K562 (cell line): Measurements from ENCODE around the gene SCGB3A2. TPM values are rescaled to one million over a fixed set of nuclear protein-coding genes. Genes with fewer than 3 reads are reported as not detected.

Experiments used
- ATAC-seq: fragments of 200-7000 bp; cut with Tn5 transposase; 3 replicates; pipeline ENCODE4 v1.9.1; 2020; ENCODE audit warnings: moderate library complexity
- BruUV-seq: library from RNA; stranded (reverse); fragments of 400-500 nt; replicated peaks from 2 replicates; lab custom pipeline; 2021; lab: Mats Ljungman, UMichigan
- CTCF ChIA-PET: fragments of 300-600 bp; formaldehyde crosslinking; extraction: SDS; loops from one replicate; lab custom pipeline; 2021; ENCODE audit warnings: low intra/inter-chr PET ratio; lab: Yijun Ruan, JAX
- POLR2A ChIA-PET: fragments of 300-600, 350-650 bp; sonication (Branson Sonifier 250); formaldehyde crosslinking; extraction: SDS; loops from one replicate; lab custom pipeline; 2021; ENCODE audit warnings: antibody characterized with exemption, inconsistent platforms; lab: Yijun Ruan, JAX
- DNase-seq, 4 experiments: peaks; one replicate each; pipeline versions ENCODE4 v3.0.0 to v3.0.0-alpha.2; 2011 to 2018; ENCODE audit warnings: low spot score in 3 of 4, mixed read lengths in 3 of 4; ENCODE audit errors: extremely low read depth in 1 of 4
- FAIRE-seq: peaks from 2 replicates; lab custom pipeline; 2011; peaks lifted over from hg19 to GRCh38; lab: Jason Lieb, UNC
- H2AFZ ChIP-seq: 2 replicates; pipeline ENCODE4 v1.6.0; 2011; ENCODE audit warnings: low read depth, low read length, control low read depth, inconsistent platforms
- H3K27ac ChIP-seq: fragments of 200-600 bp; 3 replicates; pipeline ENCODE4 v1.8.0; 2011; ENCODE audit warnings: low read depth, mild to moderate bottlenecking, control low read depth, inconsistent platforms, low read length, moderate library complexity, mixed read lengths; ENCODE audit errors: extremely low read depth
- H3K27me3 ChIP-seq, 2 experiments: fragments of 300-600 bp in 1 of 2; 2 replicates in 1 of 2; 3 replicates in 1 of 2; pipeline versions ENCODE4 v1.6.0 to v1.8.0; 2011; ENCODE audit warnings: inconsistent platforms in 2 of 2, low read length in 2 of 2, mild to moderate bottlenecking in 1 of 2, mixed read lengths in 1 of 2, moderate library complexity in 1 of 2; ENCODE audit not compliant: control insufficient read depth in 2 of 2, insufficient read depth in 2 of 2
- H3K36me3 ChIP-seq: fragments of 300-600 bp; 3 replicates; pipeline ENCODE4 v1.8.0; 2011; ENCODE audit warnings: mild to moderate bottlenecking, low read length, inconsistent platforms; ENCODE audit not compliant: control insufficient read depth, insufficient read depth
- H3K4me1 ChIP-seq, 2 experiments: fragments of 200-600 bp in 1 of 2; replicated peaks in 1 of 2; 2 replicates in 1 of 2; 3 replicates in 1 of 2; pipeline versions ENCODE4 v1.5.1 to v1.8.0; 2011; ENCODE audit warnings: inconsistent platforms in 2 of 2, low read length in 2 of 2, mild to moderate bottlenecking in 1 of 2, mixed read lengths in 1 of 2, moderate library complexity in 1 of 2; ENCODE audit not compliant: control insufficient read depth in 2 of 2, insufficient read depth in 2 of 2
- H3K4me2 ChIP-seq: 2 replicates; pipeline ENCODE4 v1.6.1; 2011; ENCODE audit warnings: low read length, control low read depth, inconsistent platforms, mixed read lengths; ENCODE audit not compliant: insufficient read depth
- H3K4me3 ChIP-seq: fragments of 200-600 bp; sonication (generic), shearing (Covaris generic); 2 replicates; pipeline ENCODE4 v1.5.1; 2016; ENCODE audit warnings: control low read depth, inconsistent platforms
- H3K79me2 ChIP-seq: fragments of 200-600 bp; 3 replicates; pipeline ENCODE4 v1.8.0; 2011; ENCODE audit warnings: low read length, inconsistent platforms; ENCODE audit not compliant: control insufficient read depth, insufficient read depth
- H3K9ac ChIP-seq, 2 experiments: 2 replicates each; pipeline versions ENCODE4 v1.6.0 to v1.6.1; 2011; ENCODE audit warnings: low read depth in 2 of 2, low read length in 2 of 2, control low read depth in 1 of 2, inconsistent platforms in 1 of 2, mild to moderate bottlenecking in 1 of 2, mixed read lengths in 1 of 2; ENCODE audit not compliant: insufficient read depth in 1 of 2
- H3K9me1 ChIP-seq: one replicate; pipeline ENCODE4 v1.6.0; 2011; ENCODE audit warnings: inconsistent platforms, mild to moderate bottlenecking, low read length, moderate library complexity; ENCODE audit not compliant: control insufficient read depth, insufficient read depth
- H3K9me3 ChIP-seq: replicated peaks from 2 replicates; pipeline ENCODE4 v1.5.1; 2011; ENCODE audit warnings: low read depth, low read length, inconsistent platforms; ENCODE audit not compliant: control insufficient read depth, insufficient read depth
- H4K20me1 ChIP-seq: replicated peaks from 2 replicates; pipeline ENCODE4 v1.6.1; 2011; ENCODE audit warnings: low read length, inconsistent platforms, mixed read lengths; ENCODE audit not compliant: control insufficient read depth, insufficient read depth
- BCL6 ChIP-seq: fragments of 250-450 bp; sonication (Bioruptor Pico); IDR thresholded peaks from 2 replicates; pipeline ENCODE4 v1.4.0; 2020
- BRF1 ChIP-seq: IDR thresholded peaks from 3 replicates; pipeline ENCODE4 v1.6.1; 2011; ENCODE audit warnings: borderline replicate concordance, mild to moderate bottlenecking; ENCODE audit not compliant: insufficient read length; ENCODE audit errors: extremely low read depth
- CCAR2 ChIP-seq: fragments of 200-400 bp; formaldehyde crosslinking; IDR thresholded peaks from 2 replicates; pipeline ENCODE4 v1.6.1; 2017; ENCODE audit warnings: mild to moderate bottlenecking, low read depth, low read length
- CREM ChIP-seq: IDR thresholded peaks from 2 replicates; pipeline ENCODE4 v1.6.1; 2014; ENCODE audit warnings: antibody characterized with exemption, low read depth
- HDAC8 ChIP-seq: fragments of 450-650 bp; IDR thresholded peaks from 2 replicates; pipeline ENCODE4 v1.6.1; 2016; ENCODE audit warnings: mild to moderate bottlenecking, missing genetic modification characterization, moderate library complexity, missing compliant biosample characterization
- JUND ChIP-seq, 2 experiments: IDR thresholded peaks; 2 replicates in 1 of 2; 3 replicates in 1 of 2; pipeline ENCODE4 v1.6.1; 2011; ENCODE audit warnings: borderline replicate concordance in 2 of 2, low read depth in 2 of 2, low read length in 2 of 2, improper control_type of control experiment in 1 of 2, missing biosample characterization in 1 of 2, missing genetic modification characterization in 1 of 2, missing genetic modification reagents in 1 of 2
- SLC30A9 ChIP-seq: fragments of 250-450 bp; sonication (Bioruptor Pico); IDR thresholded peaks from 2 replicates; pipeline ENCODE4 v1.8.0; 2022; ENCODE audit warnings: mild to moderate bottlenecking, moderate library complexity
- TEAD4 ChIP-seq, 2 experiments: sonication (generic) in 1 of 2; formaldehyde crosslinking in 1 of 2; IDR thresholded peaks; 2 replicates each; pipeline versions ENCODE4 v1.6.1 to v1.8.0; 2012 to 2022; ENCODE audit warnings: borderline replicate concordance in 1 of 2, inconsistent platforms in 1 of 2, low read length in 1 of 2, mild to moderate bottlenecking in 1 of 2, missing genetic modification reagents in 1 of 2
- XRCC5 ChIP-seq: fragments of 200-400 bp; formaldehyde crosslinking; IDR thresholded peaks from 2 replicates; pipeline ENCODE4 v1.6.1; 2017; ENCODE audit warnings: low read depth, mild to moderate bottlenecking, low read length
- YY1 ChIP-seq, 3 experiments: IDR thresholded peaks; 2 replicates each; pipeline ENCODE4 v1.6.1; 2011; ENCODE audit warnings: low read length in 2 of 3, mild to moderate bottlenecking in 2 of 3, moderate library complexity in 2 of 3, borderline replicate concordance in 1 of 3, control low read depth in 1 of 3, low read depth in 1 of 3; ENCODE audit not compliant: insufficient read depth in 3 of 3, insufficient replicate concordance in 2 of 3, control insufficient read depth in 1 of 3, insufficient read length in 1 of 3; ENCODE audit errors: extremely low read depth in 1 of 3
- ZNF174 ChIP-seq: fragments of 250-450 bp; sonication (Bioruptor Pico); IDR thresholded peaks from 2 replicates; pipeline ENCODE4 v1.4.0; 2020; ENCODE audit warnings: mild to moderate bottlenecking
- ZNF586 ChIP-seq: fragments of 450-650 bp; formaldehyde crosslinking; conservative IDR thresholded peaks from 2 replicates; pipeline ENCODE4 v1.4.0; 2020; ENCODE audit warnings: mild to moderate bottlenecking, moderate library complexity
- ZNF764 ChIP-seq: fragments of 250-450 bp; sonication (Bioruptor Pico); IDR thresholded peaks from 2 replicates; pipeline ENCODE4 v1.4.0; 2020; ENCODE audit warnings: low read depth, mild to moderate bottlenecking, moderate library complexity
- WGBS: fragments of 100-300 bp; shearing (Covaris generic); methylation state at CpG from one replicate; pipeline ENCODE4 v1.1.6; 2016; ENCODE audit warnings: low coverage, mixed read lengths; ENCODE audit not compliant: insufficient coverage; ENCODE audit errors: missing lambda C conversion rate; 5-methylcytosine and 5-hydroxymethylcytosine counted together
- in situ Hi-C: fragments of 300-500 bp; cut with MboI; formaldehyde crosslinking; loops from 4 replicates; pipeline ENCODE4 v1.15.0; 2018; ENCODE audit warnings: inconsistent platforms, mixed read lengths
- intact Hi-C: fragments of 100-400 bp; cut with micrococcal nuclease; formaldehyde crosslinking; loops from 2 replicates; pipeline ENCODE4 v1.14.2; 2022
- polyA plus RNA-seq, 8 experiments: library from polyadenylated mRNA; depleted of rRNA in 4 of 8; stranded (reverse) in 5 of 8; unstranded in 3 of 8; fragments of >200 nt; fragmentation: Nextera tagmentation in 2 of 8; fragmentation: Illumina TruSeq in 1 of 8; extraction: Ambion mirVana in 2 of 8; extraction: Trizol in 1 of 8; gene quantifications; 2 replicates each; pipeline versions ENCODE4 v1.2.1 to v1.2.3, GENCODE V29; 2011 to 2014; ENCODE audit warnings: inconsistent platforms in 1 of 8, missing spikeins in 1 of 8
- total RNA-seq, 7 experiments: library from RNA; depleted of rRNA in 6 of 7; stranded (reverse); fragments of >200 nt in 6 of 7; fragmentation: Illumina TruSeq in 2 of 7; extraction: Trizol in 2 of 7; gene quantifications; 2 replicates each; pipeline versions ENCODE4 v1.2.1 to v1.2.3, GENCODE V29; 2011 to 2021; ENCODE audit warnings: low replicate concordance in 1 of 7
- TF ChIP-seq, protein P1 (sequence below): sonication (generic); formaldehyde crosslinking; IDR thresholded peaks from 2 replicates; pipeline ENCODE4 v1.8.1; 2022; ENCODE audit warnings: missing genetic modification reagents
- TF ChIP-seq, protein P2 (sequence below): sonication (generic); formaldehyde crosslinking; IDR thresholded peaks from 2 replicates; pipeline ENCODE4 v1.8.0; 2022; ENCODE audit warnings: mild to moderate bottlenecking, missing genetic modification reagents, borderline replicate concordance
- TF ChIP-seq, protein P3 (sequence below): fragments of 450-650 bp; conservative IDR thresholded peaks from 2 replicates; pipeline ENCODE4 v1.6.1; 2016; ENCODE audit warnings: missing genetic modification characterization, low read depth, mild to moderate bottlenecking, control low read depth, missing compliant biosample characterization

The SCGB3A2 gene
- total and polyA plus RNA-seq, 9 of the 15 experiments (the other 6 are each of a cell fraction or from before 2014, with no cell fraction given), result 0.35 TPM; not detected in 8

DNA sequence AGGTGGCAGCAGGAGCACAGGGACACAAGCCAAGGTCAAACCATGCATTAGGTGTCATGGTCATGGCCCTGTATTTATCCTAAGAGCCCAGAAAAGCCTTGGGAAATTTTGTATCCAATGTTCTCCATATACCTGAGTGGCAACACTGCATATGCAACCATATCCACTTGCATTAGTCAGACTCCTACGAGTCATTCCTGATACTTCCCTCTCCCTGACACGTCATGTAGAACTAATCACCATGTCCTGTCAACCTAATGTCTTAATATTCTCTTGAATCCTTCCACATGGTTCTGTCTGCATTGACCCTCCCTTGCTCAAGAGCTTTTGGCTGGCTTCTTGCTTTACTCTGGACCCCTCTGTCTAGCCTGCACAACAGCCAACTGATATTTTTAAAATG is 9.4 kb downstream of the SCGB3A2 start:
- ChIA-PET CTCF (interaction anchor here (2.1 kb wide), 1 partner anchor 843 kb away, joined by 13 read pairs; no protein-coding TSS in a partner anchor), POLR2A (no interaction called here)
- Histone ChIP-seq H3K27me3 (no peaks in the 10 kb centered on the region), H3K4me3 (no peak overlapping the region), H3K9me3 (no peaks in the 10 kb centered on the region), H4K20me1 (no peaks in the 10 kb centered on the region), H3K9ac (no peak overlapping the region), H3K79me2 (no peaks in the 10 kb centered on the region), H3K4me2 (no peak overlapping the region), H2AFZ (no peak overlapping the region), H3K9me1 (no peaks in the 10 kb centered on the region), H3K4me1 (no peaks in the 10 kb centered on the region), H3K36me3 (no peaks in the 10 kb centered on the region), H3K27ac (no peak overlapping the region)
- WGBS, result 0% methylated on average over 2 of the region's 2 CpGs
- TF ChIP-seq ZNF174 (CRISPR knock-in tag), result no peak
- no peak for TF ChIP-seq BCL6
- TF ChIP-seq TEAD4 (IDR thresholded peaks at IDR 0.05; ENCODE audit: low read length), result no peak
- no peak for TF ChIP-seq TEAD4 (CRISPR knock-in tag; IDR thresholded peaks at IDR 0.05; ENCODE audit: borderline replicate concordance)
- TF ChIP-seq SLC30A9 (CRISPR knock-in tag), result no peak
- TF ChIP-seq BRF1, result no peak
- no peak for TF ChIP-seq HDAC8 (tag)
- TF ChIP-seq, protein P1, sequence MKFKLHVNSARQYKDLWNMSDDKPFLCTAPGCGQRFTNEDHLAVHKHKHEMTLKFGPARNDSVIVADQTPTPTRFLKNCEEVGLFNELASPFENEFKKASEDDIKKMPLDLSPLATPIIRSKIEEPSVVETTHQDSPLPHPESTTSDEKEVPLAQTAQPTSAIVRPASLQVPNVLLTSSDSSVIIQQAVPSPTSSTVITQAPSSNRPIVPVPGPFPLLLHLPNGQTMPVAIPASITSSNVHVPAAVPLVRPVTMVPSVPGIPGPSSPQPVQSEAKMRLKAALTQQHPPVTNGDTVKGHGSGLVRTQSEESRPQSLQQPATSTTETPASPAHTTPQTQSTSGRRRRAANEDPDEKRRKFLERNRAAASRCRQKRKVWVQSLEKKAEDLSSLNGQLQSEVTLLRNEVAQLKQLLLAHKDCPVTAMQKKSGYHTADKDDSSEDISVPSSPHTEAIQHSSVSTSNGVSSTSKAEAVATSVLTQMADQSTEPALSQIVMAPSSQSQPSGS, result no peak
- no peak for TF ChIP-seq YY1 (IDR thresholded peaks at IDR 0.05; ENCODE audit: borderline replicate concordance in 1 of 3, control insufficient read depth in 1 of 3, extremely low read depth in 1 of 3, insufficient read depth in 3 of 3, insufficient read length in 1 of 3, insufficient replicate concordance in 2 of 3, low read depth in 1 of 3, low read length in 2 of 3)
- TF ChIP-seq CCAR2, result no peak
- no peak for TF ChIP-seq CREM
- TF ChIP-seq, protein P2, sequence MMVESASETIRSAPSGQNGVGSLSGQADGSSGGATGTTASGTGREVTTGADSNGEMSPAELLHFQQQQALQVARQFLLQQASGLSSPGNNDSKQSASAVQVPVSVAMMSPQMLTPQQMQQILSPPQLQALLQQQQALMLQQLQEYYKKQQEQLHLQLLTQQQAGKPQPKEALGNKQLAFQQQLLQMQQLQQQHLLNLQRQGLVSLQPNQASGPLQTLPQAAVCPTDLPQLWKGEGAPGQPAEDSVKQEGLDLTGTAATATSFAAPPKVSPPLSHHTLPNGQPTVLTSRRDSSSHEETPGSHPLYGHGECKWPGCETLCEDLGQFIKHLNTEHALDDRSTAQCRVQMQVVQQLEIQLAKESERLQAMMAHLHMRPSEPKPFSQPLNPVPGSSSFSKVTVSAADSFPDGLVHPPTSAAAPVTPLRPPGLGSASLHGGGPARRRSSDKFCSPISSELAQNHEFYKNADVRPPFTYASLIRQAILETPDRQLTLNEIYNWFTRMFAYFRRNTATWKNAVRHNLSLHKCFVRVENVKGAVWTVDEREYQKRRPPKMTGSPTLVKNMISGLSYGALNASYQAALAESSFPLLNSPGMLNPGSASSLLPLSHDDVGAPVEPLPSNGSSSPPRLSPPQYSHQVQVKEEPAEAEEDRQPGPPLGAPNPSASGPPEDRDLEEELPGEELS (CRISPR knock-in tag), result no peak
- TF ChIP-seq XRCC5, result no peak
- no peak for TF ChIP-seq JUND (IDR thresholded peaks at IDR 0.05; ENCODE audit: borderline replicate concordance, low read depth, low read length)
- no peak for TF ChIP-seq JUND (tag; IDR thresholded peaks at IDR 0.05; ENCODE audit: borderline replicate concordance, low read depth, low read length)
- TF ChIP-seq ZNF586 (CRISPR knock-in tag), result no peak
- TF ChIP-seq ZNF764 (CRISPR knock-in tag), result no peak
- TF ChIP-seq, protein P3, sequence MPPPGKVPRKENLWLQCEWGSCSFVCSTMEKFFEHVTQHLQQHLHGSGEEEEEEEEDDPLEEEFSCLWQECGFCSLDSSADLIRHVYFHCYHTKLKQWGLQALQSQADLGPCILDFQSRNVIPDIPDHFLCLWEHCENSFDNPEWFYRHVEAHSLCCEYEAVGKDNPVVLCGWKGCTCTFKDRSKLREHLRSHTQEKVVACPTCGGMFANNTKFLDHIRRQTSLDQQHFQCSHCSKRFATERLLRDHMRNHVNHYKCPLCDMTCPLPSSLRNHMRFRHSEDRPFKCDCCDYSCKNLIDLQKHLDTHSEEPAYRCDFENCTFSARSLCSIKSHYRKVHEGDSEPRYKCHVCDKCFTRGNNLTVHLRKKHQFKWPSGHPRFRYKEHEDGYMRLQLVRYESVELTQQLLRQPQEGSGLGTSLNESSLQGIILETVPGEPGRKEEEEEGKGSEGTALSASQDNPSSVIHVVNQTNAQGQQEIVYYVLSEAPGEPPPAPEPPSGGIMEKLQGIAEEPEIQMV (tag), result no peak
- BruUV-seq, result no TSS peak
- in situ Hi-C loops, result no loop called here
- FAIRE-seq (no peak), ATAC-seq (no peak), DNase-seq (no peak)
- intact Hi-C loops, result loop anchor here (10.0 kb wide), 2 partner anchors 467 to 847 kb away; no protein-coding TSS in a partner anchor
